ENCODE results near the gene ZNHIT6.

Gene ZNHIT6

GRCh38 chr1:85615586-85616363 lies 92.5 kb downstream of the ZNHIT6 start:
- DNase-seq = no peak

GRCh38 chr1:85612704-85613361 lies 95.4 kb downstream of the ZNHIT6 start:
- DNase-seq = peak; percentile 83

- DNase-seq = peak; percentile 93
These were observed 96.4 kb downstream of the ZNHIT6 start for GRCh38 chr1:85611856-85612255.

GRCh38 chr1:85611425-85611824 lies 96.8 kb downstream of the ZNHIT6 start:
- DNase-seq = peak; percentile 59

GRCh38 chr1:85609976-85610375 lies 98.3 kb downstream of the ZNHIT6 start:
- no peak for DNase-seq

- no peak for DNase-seq
These were observed 99.4 kb downstream of the ZNHIT6 start for GRCh38 chr1:85608851-85609250.

- DNase-seq = no peak
These were observed 100.3 kb downstream of the ZNHIT6 start for GRCh38 chr1:85607921-85608265.

- DNase-seq = peak; percentile 90
These were observed 100.9 kb downstream of the ZNHIT6 start for GRCh38 chr1:85607126-85607920.

- DNase-seq = no peak
These were observed 101.8 kb downstream of the ZNHIT6 start for GRCh38 chr1:85606414-85606800.

GRCh38 chr1:85605484-85606413 lies 102.5 kb downstream of the ZNHIT6 start:
- DNase-seq = no peak

- no peak for DNase-seq
These were observed 103.8 kb downstream of the ZNHIT6 start for GRCh38 chr1:85604298-85604997.

- no peak for DNase-seq
These were observed 105.0 kb downstream of the ZNHIT6 start for GRCh38 chr1:85603086-85603880.

- no peak for DNase-seq
These were observed 105.7 kb downstream of the ZNHIT6 start for GRCh38 chr1:85602571-85602970.

GRCh38 chr1:85601901-85602300 lies 106.3 kb downstream of the ZNHIT6 start:
- no peak for DNase-seq

GRCh38 chr1:85599681-85600080 lies 108.6 kb downstream of the ZNHIT6 start:
- DNase-seq = no peak

All from amniotic stem cell (primary cell).